K562 (cell line): ENCODE measurements around the gene NECTIN1. TPM values are rescaled to one million over a fixed set of nuclear protein-coding genes. Genes with fewer than 3 reads are reported as not detected.

Source experiments
- MEF2D ChIP-seq: conservative IDR thresholded peaks from 2 replicates; pipeline ENCODE4 v1.6.1; 2016; ENCODE audit warnings: low read depth, missing genetic modification characterization, missing compliant biosample characterization
- RAD21 ChIP-seq, 2 experiments: fragments of 250-450 bp in 1 of 2; fragments of 450-650 bp in 1 of 2; sonication (Bioruptor Pico) in 1 of 2; formaldehyde crosslinking in 1 of 2; IDR thresholded peaks in 1 of 2; conservative IDR thresholded peaks in 1 of 2; 2 replicates each; pipeline versions ENCODE4 v1.4.0 to v1.8.0; 2020 to 2022; ENCODE audit warnings: mild to moderate bottlenecking in 2 of 2, moderate library complexity in 1 of 2
- RBM25 ChIP-seq: fragments of 200-400 bp; formaldehyde crosslinking; IDR thresholded peaks from 2 replicates; pipeline ENCODE4 v1.6.1; 2018; ENCODE audit warnings: low read length, low read depth, moderate library complexity; ENCODE audit not compliant: severe bottlenecking
- SMAD1 ChIP-seq: fragments of 150-350 bp; IDR thresholded peaks from 2 replicates; pipeline ENCODE4 v1.6.1; 2014; ENCODE audit warnings: low read length, low read depth; ENCODE audit not compliant: partially characterized antibody
- SPI1 ChIP-seq: IDR thresholded peaks from 2 replicates; pipeline ENCODE4 v1.6.1; 2011; ENCODE audit warnings: low read depth, low read length, control low read depth, borderline replicate concordance
- STAG1 ChIP-seq: sonication (generic); formaldehyde crosslinking; IDR thresholded peaks from 2 replicates; pipeline ENCODE4 v1.5.0; 2020; ENCODE audit warnings: missing genetic modification reagents, borderline replicate concordance
- polyA plus RNA-seq, 8 experiments: library from polyadenylated mRNA; depleted of rRNA in 4 of 8; stranded (reverse) in 5 of 8; unstranded in 3 of 8; fragments of >200 nt; fragmentation: Nextera tagmentation in 2 of 8; fragmentation: Illumina TruSeq in 1 of 8; extraction: Ambion mirVana in 2 of 8; extraction: Trizol in 1 of 8; gene quantifications; 2 replicates each; pipeline versions ENCODE4 v1.2.1 to v1.2.3, GENCODE V29; 2011 to 2014; ENCODE audit warnings: inconsistent platforms in 1 of 8, missing spikeins in 1 of 8
- total RNA-seq, 7 experiments: library from RNA; depleted of rRNA in 6 of 7; stranded (reverse); fragments of >200 nt in 6 of 7; fragmentation: Illumina TruSeq in 2 of 7; extraction: Trizol in 2 of 7; gene quantifications; 2 replicates each; pipeline versions ENCODE4 v1.2.1 to v1.2.3, GENCODE V29; 2011 to 2021; ENCODE audit warnings: low replicate concordance in 1 of 7
- TF ChIP-seq, protein P1 (sequence below): fragments of 250-450 bp; sonication (Bioruptor Pico); IDR thresholded peaks from 2 replicates; pipeline ENCODE4 v1.5.0; 2021; ENCODE audit warnings: mild to moderate bottlenecking, borderline replicate concordance

The NECTIN1 gene
- total and polyA plus RNA-seq, 9 of the 15 experiments (the other 6 are each of a cell fraction or from before 2014, with no cell fraction given): 0.09 to 0.53 (median 0.23) TPM; not detected in 2

DNA sequence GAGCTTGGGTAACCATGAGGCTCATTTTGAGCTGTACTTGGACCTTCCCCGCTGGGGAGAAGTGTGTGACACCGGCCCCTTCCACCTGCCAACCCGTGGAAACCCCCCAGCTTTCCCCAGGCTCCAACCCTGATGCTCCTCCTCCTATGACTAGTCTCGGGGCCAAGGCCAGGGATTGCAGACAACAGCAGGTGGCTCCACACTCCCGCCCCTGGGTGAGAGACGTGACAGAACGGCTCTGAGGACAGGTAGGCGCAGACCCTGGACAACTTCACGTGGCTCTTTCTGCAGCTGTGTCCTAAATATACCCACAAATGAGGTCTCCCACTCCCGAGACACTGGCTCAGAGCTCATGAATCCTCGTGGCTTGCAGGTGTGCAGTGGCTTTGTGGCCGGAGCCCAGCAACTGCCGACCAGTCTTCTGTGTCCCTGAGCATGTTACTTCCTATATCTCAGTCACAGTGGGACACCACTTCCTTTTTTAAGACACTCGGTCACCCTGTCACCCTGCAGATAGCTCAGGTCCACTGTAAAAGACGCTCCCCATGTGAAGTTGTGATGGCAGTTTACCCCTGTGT, 55.2 kb downstream of the NECTIN1 start (continued):
- TF ChIP-seq SPI1 (peak; percentile 84), RAD21 (CRISPR knock-in tag; conservative IDR thresholded peaks at IDR 0.05 in 1 of 2, IDR thresholded peaks at IDR 0.05 in 1 of 2) (peak; percentile 34 to 54; a peak in 3 of 4 replicates), MEF2D (no peak), RBM25 (no peak), STAG1 (CRISPR knock-in tag) (peak; percentile 20; the same call in 1 of the 2 replicates), SMAD1 (no peak)
- TF ChIP-seq, protein P1, sequence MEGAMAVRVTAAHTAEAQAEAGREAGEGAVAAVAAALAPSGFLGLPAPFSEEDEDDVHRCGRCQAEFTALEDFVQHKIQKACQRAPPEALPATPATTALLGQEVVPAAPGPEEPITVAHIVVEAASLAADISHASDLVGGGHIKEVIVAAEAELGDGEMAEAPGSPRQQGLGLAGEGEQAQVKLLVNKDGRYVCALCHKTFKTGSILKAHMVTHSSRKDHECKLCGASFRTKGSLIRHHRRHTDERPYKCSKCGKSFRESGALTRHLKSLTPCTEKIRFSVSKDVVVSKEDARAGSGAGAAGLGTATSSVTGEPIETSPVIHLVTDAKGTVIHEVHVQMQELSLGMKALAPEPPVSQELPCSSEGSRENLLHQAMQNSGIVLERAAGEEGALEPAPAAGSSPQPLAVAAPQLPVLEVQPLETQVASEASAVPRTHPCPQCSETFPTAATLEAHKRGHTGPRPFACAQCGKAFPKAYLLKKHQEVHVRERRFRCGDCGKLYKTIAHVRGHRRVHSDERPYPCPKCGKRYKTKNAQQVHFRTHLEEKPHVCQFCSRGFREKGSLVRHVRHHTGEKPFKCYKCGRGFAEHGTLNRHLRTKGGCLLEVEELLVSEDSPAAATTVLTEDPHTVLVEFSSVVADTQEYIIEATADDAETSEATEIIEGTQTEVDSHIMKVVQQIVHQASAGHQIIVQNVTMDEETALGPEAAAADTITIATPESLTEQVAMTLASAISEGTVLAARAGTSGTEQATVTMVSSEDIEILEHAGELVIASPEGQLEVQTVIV: no peak
